NCI-H2171 (cell line): ENCODE measurements around the gene VPS18.

Source experiments
- DNase-seq: peaks from one replicate; lab custom pipeline; 2025; lab: John Stamatoyannopoulos, UW

Gene VPS18

DNA sequence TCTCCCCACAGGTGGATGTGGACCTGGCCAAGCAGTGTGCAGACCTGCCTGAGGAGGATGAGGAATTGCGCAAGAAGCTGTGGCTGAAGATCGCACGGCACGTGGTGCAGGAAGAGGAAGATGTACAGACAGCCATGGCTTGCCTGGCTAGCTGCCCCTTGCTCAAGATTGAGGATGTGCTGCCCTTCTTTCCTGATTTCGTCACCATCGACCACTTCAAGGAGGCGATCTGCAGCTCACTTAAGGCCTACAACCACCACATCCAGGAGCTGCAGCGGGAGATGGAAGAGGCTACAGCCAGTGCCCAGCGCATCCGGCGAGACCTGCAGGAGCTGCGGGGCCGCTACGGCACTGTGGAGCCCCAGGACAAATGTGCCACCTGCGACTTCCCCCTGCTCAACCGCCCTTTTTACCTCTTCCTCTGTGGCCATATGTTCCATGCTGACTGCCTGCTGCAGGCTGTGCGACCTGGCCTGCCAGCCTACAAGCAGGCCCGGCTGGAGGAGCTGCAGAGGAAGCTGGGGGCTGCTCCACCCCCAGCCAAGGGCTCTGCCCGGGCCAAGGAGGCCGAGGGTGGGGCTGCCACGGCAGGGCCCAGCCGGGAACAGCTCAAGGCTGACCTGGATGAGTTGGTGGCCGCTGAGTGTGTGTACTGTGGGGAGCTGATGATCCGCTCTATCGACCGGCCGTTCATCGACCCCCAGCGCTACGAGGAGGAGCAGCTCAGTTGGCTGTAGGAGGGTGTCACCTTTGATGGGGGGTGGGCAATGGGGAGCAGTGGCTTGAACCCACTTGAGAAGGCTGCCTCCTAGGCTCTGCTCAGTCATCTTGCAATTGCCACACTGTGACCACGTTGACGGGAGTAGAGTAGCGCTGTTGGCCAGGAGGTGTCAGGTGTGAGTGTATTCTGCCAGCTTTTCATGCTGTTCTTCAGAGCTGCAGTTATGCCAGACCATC lies 8.6 kb downstream of the VPS18 start:
- no peak for DNase-seq

DNA sequence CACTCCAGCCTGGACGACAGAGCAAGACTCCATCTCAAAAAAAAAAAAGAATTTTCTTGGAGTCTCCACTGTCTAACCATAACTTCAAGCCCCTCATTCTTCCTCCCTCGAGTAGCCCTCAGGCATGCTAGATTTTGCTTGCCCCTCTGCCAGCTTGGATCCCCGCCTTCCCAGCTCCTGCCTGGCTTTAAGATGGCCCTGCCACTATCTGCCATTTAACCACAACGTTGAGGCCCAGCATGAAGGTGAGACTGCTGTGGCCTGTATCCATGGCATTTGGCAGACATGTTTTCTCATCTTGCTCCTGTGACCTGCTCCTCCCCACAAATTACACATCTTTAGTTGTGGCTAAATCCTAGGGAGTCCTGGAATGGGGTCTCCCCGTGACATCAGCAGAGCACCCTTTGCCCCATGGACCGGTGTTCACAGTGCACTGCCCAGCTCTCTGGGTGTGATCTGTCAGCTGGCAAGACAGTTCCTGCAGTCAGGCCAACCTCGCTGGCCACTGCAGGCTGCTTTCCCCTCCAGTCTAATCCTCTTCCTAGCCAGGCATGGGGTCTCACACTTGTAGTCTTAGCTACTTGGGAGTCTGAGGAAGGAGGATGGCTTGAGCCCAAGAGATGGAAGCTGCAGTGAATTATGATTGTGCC lies 10.4 kb downstream of the VPS18 start:
- no peak for DNase-seq

- peak; percentile 61 for DNase-seq
Measured at GRCh38 chr15:40906091-40906990, 12.1 kb downstream of the VPS18 start.

GRCh38 chr15:40906991-40907802 lies 12.9 kb downstream of the VPS18 start:
- DNase-seq = peak; percentile 76

DNA sequence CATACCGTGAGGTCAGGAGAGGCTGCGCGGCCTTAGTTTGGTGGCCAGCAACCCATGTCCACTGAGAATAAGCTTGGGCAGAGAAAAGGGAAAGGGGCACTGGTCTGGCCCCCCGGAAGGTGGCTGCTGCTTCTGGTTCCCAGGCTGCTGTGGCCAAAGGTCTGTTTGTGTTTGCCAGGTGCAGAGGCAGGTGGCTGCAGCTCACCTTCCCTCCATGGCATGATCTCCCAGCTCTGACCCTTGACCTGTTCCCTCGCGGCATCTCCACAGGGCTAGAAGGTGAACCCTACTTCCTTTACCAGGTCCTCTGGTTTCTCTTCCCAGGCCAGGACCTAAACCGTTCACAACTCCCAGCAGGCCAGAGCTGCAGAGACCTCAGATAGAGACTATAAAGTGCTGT lies 13.8 kb downstream of the VPS18 start:
- DNase-seq = no peak

- DNase-seq = no peak
Measured at GRCh38 chr15:40909662-40910630, 15.7 kb downstream of the VPS18 start.

- DNase-seq = no peak
Measured at GRCh38 chr15:40911141-40911540, 16.9 kb downstream of the VPS18 start.

DNA sequence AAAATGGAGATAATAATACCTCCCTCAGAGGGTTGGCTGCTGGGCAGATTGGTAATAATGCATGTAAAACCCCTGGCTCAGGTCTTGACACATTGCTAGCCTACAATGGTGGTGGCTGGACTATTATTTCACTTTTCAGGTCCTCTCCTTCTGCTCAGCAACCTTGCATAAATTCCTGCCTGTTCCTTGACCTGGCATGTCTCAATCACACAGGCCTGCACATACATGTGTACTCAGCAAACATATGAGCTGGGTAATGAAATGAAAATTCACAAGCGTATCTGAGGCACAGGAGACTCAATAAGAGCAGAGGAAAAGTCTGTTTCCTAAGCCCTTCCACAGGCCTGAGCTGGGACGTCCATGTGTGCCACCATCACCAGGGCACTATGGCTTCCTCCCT lies 17.4 kb downstream of the VPS18 start:
- no peak for DNase-seq

GRCh38 chr15:40912478-40912877 lies 18.2 kb downstream of the VPS18 start:
- no peak for DNase-seq

- DNase-seq = no peak
Measured at GRCh38 chr15:40914013-40914412, 19.8 kb downstream of the VPS18 start.

DNA sequence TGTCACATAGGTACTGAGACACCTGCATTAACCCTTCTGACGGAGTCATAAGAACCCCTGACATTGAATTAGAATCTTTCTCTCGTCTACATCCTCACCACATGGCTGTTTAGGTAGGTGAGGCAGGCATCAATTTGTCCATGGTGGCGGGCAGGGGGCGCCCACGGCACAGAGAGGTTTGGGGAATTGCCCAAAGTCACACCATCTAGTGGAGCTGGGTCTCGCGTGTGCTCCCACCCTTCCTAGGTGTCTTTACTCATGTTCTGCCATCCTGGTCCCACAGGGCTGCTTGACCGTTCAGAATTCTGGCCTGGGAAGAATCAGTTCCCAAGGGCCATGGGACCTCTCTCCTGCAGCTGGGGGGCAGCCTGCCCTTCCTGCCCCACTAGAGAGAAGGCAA lies 20.2 kb downstream of the VPS18 start:
- no peak for DNase-seq

- no peak for DNase-seq
Measured at GRCh38 chr15:40915116-40915661, 20.9 kb downstream of the VPS18 start.

DNA sequence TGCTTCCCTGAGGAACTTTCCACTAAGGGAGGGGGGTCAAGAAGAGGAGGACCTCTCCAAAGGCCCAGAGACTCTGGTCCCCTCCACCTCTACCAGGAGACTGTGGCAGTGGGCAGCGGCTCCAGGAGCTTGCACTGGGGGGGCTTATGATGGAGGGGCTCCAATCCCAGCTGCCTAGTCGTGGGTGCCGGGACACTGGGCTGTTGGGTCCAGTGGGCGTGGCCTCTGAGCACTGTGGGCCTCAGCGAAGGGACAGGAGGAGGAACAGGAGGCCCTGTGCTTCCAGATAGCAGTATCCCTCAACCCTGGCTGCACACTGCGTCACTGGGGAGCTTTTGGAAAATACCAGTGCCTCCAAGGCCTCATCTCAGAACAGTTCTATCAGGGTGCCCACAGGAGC lies 21.4 kb downstream of the VPS18 start:
- DNase-seq = no peak

DNA sequence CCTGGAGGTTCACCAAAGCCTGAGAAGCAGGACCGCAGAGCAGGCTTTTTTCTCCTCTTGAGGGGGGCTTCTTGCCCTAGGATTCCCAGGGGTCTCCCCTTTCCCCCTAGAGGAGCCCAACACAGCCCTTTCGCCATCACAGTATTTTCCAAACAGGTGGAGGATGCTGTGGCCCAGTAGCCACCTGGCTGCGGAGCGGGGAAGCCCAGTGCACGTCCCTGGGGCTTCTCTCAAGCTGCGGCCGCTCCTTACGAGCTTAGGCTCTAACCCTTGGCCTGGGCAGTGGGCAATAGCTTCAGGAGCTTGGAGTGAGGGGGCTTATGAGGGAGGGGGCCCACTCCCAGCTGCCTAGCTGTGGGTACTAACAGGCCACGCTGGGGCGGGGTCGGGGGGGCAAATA lies 23.3 kb downstream of the VPS18 start:
- no peak for DNase-seq

DNA sequence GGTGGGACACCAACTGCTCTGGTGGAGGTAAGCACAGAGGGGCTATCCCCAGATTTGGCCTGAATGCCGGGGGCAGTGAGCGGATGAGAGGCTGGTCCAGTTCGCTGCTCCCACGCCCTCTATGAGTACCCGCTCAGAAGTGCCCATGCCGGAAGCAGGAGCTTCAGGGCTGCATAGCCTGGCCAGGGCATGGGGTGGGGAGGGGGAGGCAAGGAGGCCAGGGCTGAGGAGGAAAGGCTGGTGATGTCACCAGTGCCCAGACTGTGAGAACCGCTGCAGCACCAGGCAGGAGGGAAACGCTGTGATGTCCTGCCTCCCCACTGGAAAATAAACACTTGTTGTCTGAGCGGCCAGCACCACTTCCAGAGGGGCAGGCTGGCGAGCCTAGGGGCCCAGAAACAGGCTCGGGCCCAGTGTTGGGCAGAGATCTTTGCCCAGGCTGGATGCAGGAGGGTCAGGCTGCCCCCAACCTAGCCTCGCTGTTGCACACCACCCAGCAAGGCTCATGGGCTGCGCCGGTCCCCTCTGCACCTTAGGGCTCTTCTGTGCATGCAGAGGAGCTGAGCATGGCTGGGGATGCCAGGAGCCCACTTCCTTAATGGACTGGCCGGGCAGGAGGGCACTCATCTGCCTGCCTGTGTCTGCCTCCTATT lies 24.0 kb downstream of the VPS18 start:
- no peak for DNase-seq

- DNase-seq = no peak
Measured at GRCh38 chr15:40918799-40919392, 24.6 kb downstream of the VPS18 start.

DNA sequence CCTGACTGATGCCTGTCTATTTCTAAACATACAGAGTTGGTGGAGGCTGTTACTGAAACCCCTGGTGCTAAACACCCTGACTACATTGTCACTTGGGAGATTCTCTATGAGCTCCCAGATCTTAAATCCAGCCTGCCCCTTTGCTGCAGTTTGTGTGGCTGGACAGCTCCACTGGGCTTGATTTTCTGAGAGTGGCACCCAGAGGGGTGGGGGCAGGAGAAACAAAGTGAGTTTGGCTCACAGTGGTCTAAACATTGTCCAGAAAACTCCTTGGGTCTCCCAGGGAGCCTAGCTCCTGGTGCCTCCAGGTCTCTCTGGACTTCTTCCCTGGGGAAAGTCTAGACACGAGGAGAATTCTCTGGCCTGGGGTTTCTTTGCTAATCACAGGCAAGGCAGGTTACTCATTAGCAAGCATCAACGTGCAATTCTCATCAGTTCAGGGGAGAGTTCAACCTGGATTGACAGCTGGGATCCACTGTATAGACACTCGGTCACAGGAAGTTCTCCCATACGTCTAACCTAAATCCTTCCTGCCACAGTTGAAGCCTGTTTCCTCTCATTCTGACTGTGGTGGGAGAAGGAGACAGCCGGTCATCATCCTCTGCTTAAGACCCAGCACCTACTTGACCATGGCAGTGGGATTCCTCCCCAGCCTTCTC lies 27.8 kb downstream of the VPS18 start:
- no peak for DNase-seq

DNA sequence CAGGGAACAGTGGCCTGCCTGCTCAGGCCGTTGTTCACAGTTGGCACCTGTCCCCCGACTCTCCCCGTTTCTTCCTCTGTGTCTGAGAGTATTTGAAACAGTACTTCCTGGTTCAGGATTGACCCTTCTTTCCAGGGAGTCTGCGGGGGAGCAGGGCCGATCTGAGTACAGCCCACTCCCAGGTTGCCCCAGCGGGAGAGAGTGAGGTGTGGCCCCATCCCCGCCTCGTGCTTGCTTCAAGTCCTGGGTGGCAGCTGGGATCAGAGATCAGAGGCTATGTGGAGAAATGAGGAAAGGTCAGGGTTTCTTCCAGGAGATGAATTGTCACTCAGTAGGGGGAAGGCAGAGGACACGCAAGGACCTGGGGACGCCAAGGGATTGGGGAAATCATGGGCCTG lies 28.4 kb downstream of the VPS18 start:
- DNase-seq = no peak

GRCh38 chr15:40923551-40923950 lies 29.3 kb downstream of the VPS18 start:
- no peak for DNase-seq
